ENCODE data around the gene C17orf67.

GRCh38 chr17:56761387-56761786 is 72.3 kb downstream of the C17orf67 start:
- TF ChIP-seq, protein P1, sequence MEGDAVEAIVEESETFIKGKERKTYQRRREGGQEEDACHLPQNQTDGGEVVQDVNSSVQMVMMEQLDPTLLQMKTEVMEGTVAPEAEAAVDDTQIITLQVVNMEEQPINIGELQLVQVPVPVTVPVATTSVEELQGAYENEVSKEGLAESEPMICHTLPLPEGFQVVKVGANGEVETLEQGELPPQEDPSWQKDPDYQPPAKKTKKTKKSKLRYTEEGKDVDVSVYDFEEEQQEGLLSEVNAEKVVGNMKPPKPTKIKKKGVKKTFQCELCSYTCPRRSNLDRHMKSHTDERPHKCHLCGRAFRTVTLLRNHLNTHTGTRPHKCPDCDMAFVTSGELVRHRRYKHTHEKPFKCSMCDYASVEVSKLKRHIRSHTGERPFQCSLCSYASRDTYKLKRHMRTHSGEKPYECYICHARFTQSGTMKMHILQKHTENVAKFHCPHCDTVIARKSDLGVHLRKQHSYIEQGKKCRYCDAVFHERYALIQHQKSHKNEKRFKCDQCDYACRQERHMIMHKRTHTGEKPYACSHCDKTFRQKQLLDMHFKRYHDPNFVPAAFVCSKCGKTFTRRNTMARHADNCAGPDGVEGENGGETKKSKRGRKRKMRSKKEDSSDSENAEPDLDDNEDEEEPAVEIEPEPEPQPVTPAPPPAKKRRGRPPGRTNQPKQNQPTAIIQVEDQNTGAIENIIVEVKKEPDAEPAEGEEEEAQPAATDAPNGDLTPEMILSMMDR (IDR thresholded peaks at IDR 0.05 in 2 of 3, conservative IDR thresholded peaks at IDR 0.05 in 1 of 3; ENCODE audit: insufficient read depth in 2 of 3, low read depth in 1 of 3, low read length in 3 of 3) = no peak
- no peak for TF ChIP-seq RFX1 (IDR thresholded peaks at IDR 0.05)

Measured in K562 (cell line).